Measurements from ENCODE around the gene PTPMT1.

GRCh38 chr11:47553406-47553743 is 12.0 kb upstream of the PTPMT1 start:
- no peak for TF ChIP-seq YY1 (IDR thresholded peaks at IDR 0.05; ENCODE audit: insufficient read depth, insufficient read length)
- TF ChIP-seq SUZ12 (IDR thresholded peaks at IDR 0.05; ENCODE audit: extremely low read depth, insufficient read depth, insufficient read length): no peak
